Endometrial microvascular endothelial cells (primary cell): ENCODE results near the gene FBXO33. TPM values are rescaled to one million over a fixed set of nuclear protein-coding genes. Genes with fewer than 3 reads are reported as not detected.

ENCODE experiments used
- total RNA-seq: library from RNA; depleted of rRNA; stranded (reverse); fragments of >200 nt; gene quantifications from one replicate; pipeline ENCODE4 v1.2.3, GENCODE V29; 2015; ENCODE audit errors: inconsistent ontology term

Gene FBXO33
- total RNA-seq, 1 donor from 2014 or later, result 5.2 TPM

Other genes with a start within 250 kb of the FBXO33 start
- gene MIA2, start 198.5 kb downstream of the FBXO33 start, total RNA-seq, result 11.6 TPM